ENCODE measurements around the gene MYO1G.

The MYO1G gene

GRCh38 chr7:44987457-44987856 lies 8.6 kb upstream of the MYO1G start:
- Histone ChIP-seq H2BK12ac (ENCODE audit: low read length) (no peak overlapping the region), H3K9me3 (ENCODE audit: insufficient read depth, low read depth, low read length) (no peaks in the 10 kb centered on the region), H3K14ac (ENCODE audit: low read length) (no peak overlapping the region), H3K9ac (ENCODE audit: low read length) (no peak overlapping the region), H3K4me1 (ENCODE audit: control insufficient read depth in 1 of 2, insufficient read depth in 2 of 2, low read length in 2 of 2) (peaks cover 2 to 5% of the 10 kb centered on the region in 2 experiments), H4K12ac (ENCODE audit: low read depth, low read length) (no peak overlapping the region), H3K27me3 (ENCODE audit: insufficient read depth, low read length) (no peaks in the 10 kb centered on the region), H3K4me3 (ENCODE audit: low read depth, low read length) (no peak overlapping the region), H3K79me1 (ENCODE audit: low read length) (peaks cover 10% of the 10 kb centered on the region), H2BK120ac (ENCODE audit: insufficient read depth, low read length, poor library complexity) (no peak overlapping the region), H3K23ac (ENCODE audit: low read length) (no peak overlapping the region), H3K18ac (ENCODE audit: low read length) (no peak overlapping the region), H4K91ac (ENCODE audit: low read depth, low read length) (no peak overlapping the region), H4K8ac (ENCODE audit: low read depth, low read length) (no peak overlapping the region), H2AK5ac (ENCODE audit: low read length) (no peak overlapping the region), H2AFZ (ENCODE audit: insufficient read depth, low read length, poor library complexity) (no peak overlapping the region), H3K4ac (ENCODE audit: low read depth, low read length) (no peak overlapping the region), H3K4me2 (ENCODE audit: low read length) (no peak overlapping the region), H2BK5ac (ENCODE audit: low read depth, low read length, poor library complexity) (no peak overlapping the region), H3K36me3 (ENCODE audit: control insufficient read depth in 1 of 2, insufficient read depth in 2 of 2, low read length in 2 of 2) (peaks cover 20 to 28% of the 10 kb centered on the region in 2 experiments), H3K79me2 (ENCODE audit: control insufficient read depth, insufficient read depth, low read length, poor library complexity) (peaks cover 11% of the 10 kb centered on the region), H3K27ac (ENCODE audit: low read depth, low read length) (no peak overlapping the region)
- DNase-seq = no peak
- no CpG with 5 or more reads among the region's 7 CpGs for WGBS (ENCODE audit: extremely low coverage, insufficient coverage, insufficient read length)

DNA sequence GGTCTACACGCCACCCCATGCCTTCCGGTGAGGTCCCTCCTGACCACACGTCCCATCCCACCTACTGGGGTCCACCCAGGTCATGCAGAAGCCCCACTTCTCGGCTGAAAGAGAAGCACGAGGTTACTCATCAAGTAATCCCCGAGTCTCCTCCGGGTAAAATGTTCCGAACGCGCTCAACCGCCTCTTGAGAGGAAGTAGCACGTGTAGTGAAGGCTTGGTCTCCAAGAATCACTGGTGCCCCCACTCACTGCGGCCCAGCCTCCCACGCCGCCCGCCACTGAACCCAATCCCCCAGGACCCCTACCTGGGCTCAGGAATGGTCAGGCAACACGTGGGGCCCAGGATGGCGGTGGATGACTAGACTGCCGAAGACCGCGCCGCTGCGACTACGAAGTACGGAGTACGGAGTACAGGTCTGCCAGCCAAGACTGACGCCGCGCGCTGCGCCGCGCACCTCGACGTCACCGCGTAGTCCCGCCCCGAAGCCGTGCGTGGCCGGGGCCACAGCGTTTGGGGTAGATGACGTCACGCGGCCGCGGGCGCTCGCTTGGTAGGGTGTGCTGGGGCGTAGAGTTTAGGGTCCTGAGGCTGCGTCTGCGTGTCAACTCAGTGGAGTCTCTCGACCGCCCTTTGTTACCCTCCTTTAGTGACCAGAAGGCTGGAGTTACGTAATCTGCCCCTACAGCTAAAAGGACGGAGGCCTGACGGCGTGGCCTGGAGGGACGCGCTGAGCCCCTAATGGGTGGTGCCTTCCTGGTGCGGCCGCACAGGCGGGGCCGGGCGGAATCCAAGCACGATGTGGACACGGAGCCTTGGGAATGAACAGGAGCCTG lies 7.6 kb upstream of the MYO1G start:
- Histone ChIP-seq H2BK5ac (ENCODE audit: low read depth, low read length, poor library complexity) (peak overlapping the region; percentile 65), H2AFZ (ENCODE audit: insufficient read depth, low read length, poor library complexity) (peak overlapping the region; percentile 77), H3K79me2 (ENCODE audit: control insufficient read depth, insufficient read depth, low read length, poor library complexity) (peaks cover 11% of the 10 kb centered on the region), H4K8ac (ENCODE audit: low read depth, low read length) (peak overlapping the region; percentile 92), H3K4me1 (ENCODE audit: control insufficient read depth in 1 of 2, insufficient read depth in 2 of 2, low read length in 2 of 2) (peaks cover 5% of the 10 kb centered on the region in 2 experiments), H3K9me3 (ENCODE audit: insufficient read depth, low read depth, low read length) (no peaks in the 10 kb centered on the region), H3K79me1 (ENCODE audit: low read length) (peaks cover 10% of the 10 kb centered on the region), H4K12ac (ENCODE audit: low read depth, low read length) (peak overlapping the region; percentile 79), H3K9ac (ENCODE audit: low read length) (peak overlapping the region; percentile 89), H4K91ac (ENCODE audit: low read depth, low read length) (peak overlapping the region; percentile 80), H3K36me3 (ENCODE audit: control insufficient read depth in 1 of 2, insufficient read depth in 2 of 2, low read length in 2 of 2) (peaks cover 23 to 30% of the 10 kb centered on the region in 2 experiments), H3K27me3 (ENCODE audit: insufficient read depth, low read length) (no peaks in the 10 kb centered on the region), H2BK12ac (ENCODE audit: low read length) (peak overlapping the region; percentile 1), H3K4me3 (ENCODE audit: low read depth, low read length) (peak overlapping the region; percentile 80), H3K4me2 (ENCODE audit: low read length) (peak overlapping the region; percentile 96), H3K4ac (ENCODE audit: low read depth, low read length) (peak overlapping the region; percentile 73), H2AK5ac (ENCODE audit: low read length) (peak overlapping the region; percentile 14), H3K27ac (ENCODE audit: low read depth, low read length) (peak overlapping the region; percentile 78), H2BK120ac (ENCODE audit: insufficient read depth, low read length, poor library complexity) (peak overlapping the region; percentile 44), H3K18ac (ENCODE audit: low read length) (peak overlapping the region; percentile 91), H3K23ac (ENCODE audit: low read length) (no peak overlapping the region), H3K14ac (ENCODE audit: low read length) (peak overlapping the region; percentile 81)
- DNase-seq = peak; percentile 95 to 98
- WGBS (ENCODE audit: extremely low coverage, insufficient coverage, insufficient read length) = no CpG with 5 or more reads among the region's 68 CpGs

DNA sequence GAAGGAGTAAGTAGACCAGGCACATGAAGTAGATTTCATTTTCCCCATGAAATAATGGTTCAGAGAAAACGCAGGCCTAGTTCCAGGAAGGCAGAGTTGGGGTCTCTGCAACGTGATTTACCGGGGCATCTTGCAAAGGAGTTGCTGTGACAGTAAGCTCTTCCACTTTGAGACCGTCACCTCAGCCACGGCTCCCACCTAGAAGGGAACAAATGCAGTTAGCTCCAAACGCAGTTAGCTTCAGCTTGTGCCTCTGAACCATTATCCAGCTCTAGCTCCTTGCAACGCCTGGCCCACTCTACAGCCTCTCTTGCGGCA lies 7.0 kb upstream of the MYO1G start:
- peak overlapping the region; percentile 89 for H4K8ac ChIP-seq (ENCODE audit: low read depth, low read length)
- H2AK5ac ChIP-seq (ENCODE audit: low read length) = peak overlapping the region; percentile 14
- H3K14ac ChIP-seq (ENCODE audit: low read length) = peak overlapping the region; percentile 71
- peaks cover 5 to 9% of the 10 kb centered on the region in 2 experiments for H3K4me1 ChIP-seq (ENCODE audit: control insufficient read depth in 1 of 2, insufficient read depth in 2 of 2, low read length in 2 of 2)
- peak overlapping the region; percentile 80 for H3K4me3 ChIP-seq (ENCODE audit: low read depth, low read length)
- peak overlapping the region; percentile 72 for H4K12ac ChIP-seq (ENCODE audit: low read depth, low read length)
- peak overlapping the region; percentile 58 for H2BK5ac ChIP-seq (ENCODE audit: low read depth, low read length, poor library complexity)
- peak overlapping the region; percentile 96 for H3K4me2 ChIP-seq (ENCODE audit: low read length)
- H3K9me3 ChIP-seq (ENCODE audit: insufficient read depth, low read depth, low read length) = no peaks in the 10 kb centered on the region
- peak overlapping the region; percentile 89 for H3K9ac ChIP-seq (ENCODE audit: low read length)
- no peak for DNase-seq
- H3K27me3 ChIP-seq (ENCODE audit: insufficient read depth, low read length) = no peaks in the 10 kb centered on the region
- H3K79me2 ChIP-seq (ENCODE audit: control insufficient read depth, insufficient read depth, low read length, poor library complexity) = peaks cover 11% of the 10 kb centered on the region
- peaks cover 28 to 30% of the 10 kb centered on the region in 2 experiments for H3K36me3 ChIP-seq (ENCODE audit: control insufficient read depth in 1 of 2, insufficient read depth in 2 of 2, low read length in 2 of 2)
- no peak overlapping the region for H2BK12ac ChIP-seq (ENCODE audit: low read length)
- H3K27ac ChIP-seq (ENCODE audit: low read depth, low read length) = peak overlapping the region; percentile 68
- peak overlapping the region; percentile 80 for H4K91ac ChIP-seq (ENCODE audit: low read depth, low read length)
- H2BK120ac ChIP-seq (ENCODE audit: insufficient read depth, low read length, poor library complexity) = peak overlapping the region; percentile 37
- H2AFZ ChIP-seq (ENCODE audit: insufficient read depth, low read length, poor library complexity) = peak overlapping the region; percentile 77
- H3K79me1 ChIP-seq (ENCODE audit: low read length) = peaks cover 10% of the 10 kb centered on the region
- H3K23ac ChIP-seq (ENCODE audit: low read length) = no peak overlapping the region
- peak overlapping the region; percentile 51 for H3K4ac ChIP-seq (ENCODE audit: low read depth, low read length)
- peak overlapping the region; percentile 69 for H3K18ac ChIP-seq (ENCODE audit: low read length)
- WGBS (ENCODE audit: extremely low coverage, insufficient coverage, insufficient read length) = no CpG with 5 or more reads among the region's 8 CpGs

DNA sequence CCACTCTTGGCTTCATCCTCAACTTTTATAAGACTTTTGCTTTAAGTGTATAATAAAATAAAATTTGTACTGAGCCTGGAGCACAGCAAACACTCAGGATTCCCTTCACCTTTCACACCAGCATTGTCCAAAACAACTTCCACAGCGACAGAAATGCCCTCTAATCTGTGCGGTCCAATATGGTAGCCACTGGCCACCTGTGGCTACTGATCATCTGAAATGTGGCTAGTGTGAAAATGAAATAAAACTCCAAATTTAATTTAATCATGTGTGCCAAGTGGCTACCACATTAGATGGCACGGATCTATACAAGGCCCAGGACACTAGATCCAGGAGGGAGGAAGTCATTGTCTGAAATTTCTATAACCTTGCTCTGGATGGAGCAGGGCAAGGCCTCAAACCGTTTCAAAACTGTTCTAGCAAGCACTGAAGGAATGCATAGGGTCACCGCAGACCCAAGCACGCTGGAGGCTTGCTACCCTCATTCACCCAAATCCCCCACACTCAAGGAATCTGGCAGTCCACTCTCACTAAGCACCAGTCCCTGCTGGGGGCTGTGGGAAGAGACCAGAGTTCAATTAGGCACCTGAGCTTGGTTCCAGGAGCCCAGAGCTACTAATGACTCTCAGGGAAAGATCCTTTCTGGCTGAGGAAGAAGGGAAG lies 6.3 kb upstream of the MYO1G start:
- Histone ChIP-seq H2BK120ac (ENCODE audit: insufficient read depth, low read length, poor library complexity) (no peak overlapping the region), H2AK5ac (ENCODE audit: low read length) (no peak overlapping the region), H3K36me3 (ENCODE audit: control insufficient read depth in 1 of 2, insufficient read depth in 2 of 2, low read length in 2 of 2) (peaks cover 28 to 30% of the 10 kb centered on the region in 2 experiments), H3K23ac (ENCODE audit: low read length) (no peak overlapping the region), H3K27me3 (ENCODE audit: insufficient read depth, low read length) (no peaks in the 10 kb centered on the region), H3K4ac (ENCODE audit: low read depth, low read length) (peak overlapping the region; percentile 61), H3K79me1 (ENCODE audit: low read length) (peaks cover 10% of the 10 kb centered on the region), H4K12ac (ENCODE audit: low read depth, low read length) (no peak overlapping the region), H3K9ac (ENCODE audit: low read length) (peak overlapping the region; percentile 23), H2AFZ (ENCODE audit: insufficient read depth, low read length, poor library complexity) (no peak overlapping the region), H3K79me2 (ENCODE audit: control insufficient read depth, insufficient read depth, low read length, poor library complexity) (peaks cover 11% of the 10 kb centered on the region), H3K4me1 (ENCODE audit: control insufficient read depth in 1 of 2, insufficient read depth in 2 of 2, low read length in 2 of 2) (peaks cover 5 to 9% of the 10 kb centered on the region in 2 experiments), H4K91ac (ENCODE audit: low read depth, low read length) (no peak overlapping the region), H4K8ac (ENCODE audit: low read depth, low read length) (no peak overlapping the region), H3K27ac (ENCODE audit: low read depth, low read length) (no peak overlapping the region), H2BK5ac (ENCODE audit: low read depth, low read length, poor library complexity) (no peak overlapping the region), H3K4me3 (ENCODE audit: low read depth, low read length) (no peak overlapping the region), H2BK12ac (ENCODE audit: low read length) (no peak overlapping the region), H3K4me2 (ENCODE audit: low read length) (peak overlapping the region; percentile 54), H3K18ac (ENCODE audit: low read length) (no peak overlapping the region), H3K14ac (ENCODE audit: low read length) (no peak overlapping the region), H3K9me3 (ENCODE audit: insufficient read depth, low read depth, low read length) (no peaks in the 10 kb centered on the region)
- no CpG with 5 or more reads among the region's 6 CpGs for WGBS (ENCODE audit: extremely low coverage, insufficient coverage, insufficient read length)
- no peak for DNase-seq
